GM19043 (cell line): ENCODE measurements around the gene KIF1B.
"Not testable (repeated sequence)": the region's sequence is repeated elsewhere in the genome, so short reads cannot be mapped to it uniquely, and the experiment has no call there.

Source experiments
- ATAC-seq: cut with Tn5 transposase; IDR thresholded peaks from one replicate; pipeline ENCODE4 v1.9.1; 2021; ENCODE audit warnings: low read depth; ENCODE audit not compliant: unreplicated experiment

KIF1B gene

DNA sequence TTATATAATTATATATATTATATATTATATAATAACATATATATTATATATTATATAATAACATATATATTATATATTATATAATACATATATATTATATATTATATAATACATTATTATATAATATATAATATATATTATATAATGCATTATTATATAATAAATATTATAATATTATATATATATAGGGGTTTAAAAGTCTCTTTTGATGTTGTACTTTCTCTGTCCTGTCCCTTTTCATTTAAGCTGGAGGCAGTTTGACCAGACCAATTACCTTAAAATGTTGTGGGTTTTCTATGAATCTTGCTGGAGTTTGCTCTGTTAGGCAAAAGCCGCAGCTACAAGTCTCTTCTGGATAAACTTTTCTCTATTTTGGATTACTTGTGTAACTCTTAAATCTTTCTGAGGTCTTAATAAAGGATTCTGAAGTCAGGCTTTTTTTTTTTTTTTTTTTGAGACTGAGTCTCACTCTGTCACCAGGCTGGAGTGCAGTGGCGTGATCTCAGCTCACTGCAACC lies 22.2 kb upstream of the KIF1B start:
- ATAC-seq = no peak

DNA sequence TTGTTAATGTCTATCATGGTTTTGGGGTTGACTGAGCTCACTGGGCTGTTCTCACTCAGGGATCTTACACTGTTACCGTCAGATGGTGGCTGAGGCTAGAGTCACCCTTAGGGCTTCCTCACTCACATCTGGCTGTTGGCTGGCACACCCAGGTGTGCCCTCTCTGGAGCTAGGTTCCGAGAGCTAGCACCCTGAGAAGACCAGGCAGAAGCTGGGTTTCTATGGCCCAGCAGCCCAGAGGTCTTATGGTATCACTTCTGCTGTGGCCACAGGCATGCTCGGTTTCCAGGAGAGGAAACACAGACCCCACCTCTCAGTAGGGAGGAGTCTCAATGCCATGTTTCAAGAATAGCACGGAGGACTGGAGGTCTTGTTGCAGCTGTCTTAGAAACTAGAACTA lies 20.7 kb upstream of the KIF1B start:
- ATAC-seq = no peak

DNA sequence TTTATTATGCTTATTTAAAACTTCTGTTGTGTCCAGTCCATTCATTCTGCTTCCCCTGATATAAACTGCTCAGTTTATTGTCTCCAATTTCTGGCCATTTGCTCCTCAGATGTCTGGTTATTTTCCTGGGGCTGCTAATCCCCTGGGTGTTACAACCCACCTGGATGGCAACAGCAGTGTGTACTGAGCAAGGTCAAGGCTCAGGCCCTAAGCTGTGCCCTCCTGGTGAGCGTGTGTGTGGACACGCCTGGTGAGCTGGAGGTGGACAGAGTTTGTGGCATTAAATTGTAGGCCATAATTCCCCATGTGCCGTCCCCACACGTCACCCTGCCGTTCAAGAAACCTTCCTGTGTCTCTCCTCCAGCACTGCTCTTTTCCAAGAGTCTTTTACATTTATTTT lies 18.1 kb upstream of the KIF1B start:
- no peak for ATAC-seq

DNA sequence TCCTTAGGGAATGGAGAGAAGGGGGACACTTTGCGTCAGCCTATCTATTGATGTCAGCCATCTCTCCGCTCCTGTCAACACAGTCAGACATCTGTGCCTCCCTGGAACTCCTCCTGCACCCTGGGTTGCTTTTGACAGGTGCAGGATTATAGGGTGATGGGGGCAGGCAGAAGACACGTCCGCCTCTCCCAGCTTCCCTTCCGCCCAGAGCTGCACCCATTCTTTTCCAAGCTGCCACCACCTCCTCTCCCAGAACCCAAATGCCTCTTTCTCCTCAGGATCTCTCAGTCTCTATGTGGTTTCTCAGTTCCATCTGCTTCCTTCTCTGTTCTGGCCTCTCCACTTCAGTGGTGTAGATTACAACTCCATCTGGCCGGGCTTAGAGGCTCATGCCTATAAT lies 17.1 kb upstream of the KIF1B start:
- no peak for ATAC-seq

DNA sequence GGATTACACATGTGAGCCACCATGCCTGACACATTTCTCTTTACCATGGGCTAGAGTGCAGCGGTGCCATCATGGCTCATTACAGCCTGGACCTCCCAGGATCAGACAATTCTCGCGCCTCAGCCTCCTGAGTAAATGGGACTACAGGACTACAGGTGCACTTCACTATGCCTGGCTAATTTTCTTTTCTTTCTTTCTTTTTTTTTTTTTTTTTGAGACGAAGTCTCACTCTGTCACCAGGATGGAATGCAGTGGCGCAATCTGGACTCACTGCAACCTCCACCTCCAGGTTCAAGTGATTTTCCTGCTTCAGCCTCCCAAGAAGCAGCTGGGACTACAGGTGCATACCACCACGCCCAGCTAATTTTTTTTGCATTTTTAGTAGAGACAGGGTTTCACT lies 14.8 kb upstream of the KIF1B start:
- ATAC-seq = no peak

DNA sequence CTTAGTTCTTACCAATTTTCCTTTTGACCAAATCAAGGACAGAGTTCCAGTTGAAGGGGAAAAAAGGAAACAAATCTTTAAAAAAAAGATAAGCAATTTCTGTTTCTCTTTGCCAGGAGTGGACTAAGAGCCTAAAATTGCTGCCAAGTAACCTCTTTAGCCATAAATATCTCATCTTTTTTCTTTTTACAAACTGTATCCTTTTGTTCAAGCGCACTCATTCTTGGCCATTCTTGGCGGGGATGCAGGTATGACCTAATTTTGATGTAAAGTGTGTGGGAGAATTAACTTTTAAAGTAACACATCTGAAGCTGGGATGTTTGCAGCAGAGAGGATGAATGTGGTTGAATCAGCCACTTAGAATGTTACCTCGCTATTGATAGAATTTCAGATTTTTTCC lies 13.4 kb upstream of the KIF1B start:
- ATAC-seq = no peak

DNA sequence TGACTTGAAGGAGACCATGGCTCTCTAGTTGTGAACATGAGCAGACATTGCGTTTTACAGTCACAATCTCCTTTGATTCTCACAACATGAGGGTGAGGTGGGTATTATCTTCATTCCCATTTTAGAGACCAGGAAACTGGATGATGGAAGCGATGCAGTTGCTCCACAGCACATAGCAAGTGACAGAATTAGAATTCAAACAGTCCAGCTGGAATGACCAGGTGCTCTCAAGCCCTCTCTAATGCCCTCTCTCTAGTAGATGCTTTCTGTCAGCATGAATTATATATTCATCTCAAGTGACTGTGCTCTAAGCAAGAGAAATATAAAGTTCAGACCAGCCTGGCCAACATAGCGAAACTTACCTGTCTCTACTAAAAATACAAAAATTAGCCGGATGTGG lies 9.8 kb upstream of the KIF1B start:
- ATAC-seq = no peak

DNA sequence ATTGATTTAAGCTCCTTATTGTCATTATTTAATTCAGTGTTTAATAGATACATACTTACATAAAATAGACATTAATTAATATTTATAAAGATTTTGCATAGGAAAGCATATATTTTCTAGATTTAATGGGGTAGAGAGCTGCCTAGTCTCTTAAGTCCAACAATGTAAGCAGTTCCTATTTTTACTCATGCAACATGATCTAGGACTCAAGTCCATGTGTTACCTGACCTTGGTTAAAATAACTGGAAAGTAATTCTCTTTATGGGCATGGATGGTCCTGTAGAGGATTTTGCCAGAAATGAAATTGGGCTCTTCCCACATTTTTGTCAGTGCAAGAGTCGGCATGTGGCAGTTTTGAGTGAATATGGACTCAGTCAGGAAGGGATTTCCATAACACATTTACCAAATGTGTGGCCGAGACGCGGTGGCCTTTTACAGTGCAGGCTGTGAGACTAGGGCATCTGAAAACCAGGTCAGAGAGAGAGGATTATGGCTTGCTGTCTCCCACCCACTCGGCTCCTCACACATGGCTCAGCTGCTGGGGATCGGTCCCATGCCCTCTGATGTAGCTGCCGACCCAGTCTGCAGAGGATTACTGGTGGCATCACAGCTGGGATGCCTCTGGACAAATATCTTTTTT lies 6.2 kb upstream of the KIF1B start:
- no peak for ATAC-seq

DNA sequence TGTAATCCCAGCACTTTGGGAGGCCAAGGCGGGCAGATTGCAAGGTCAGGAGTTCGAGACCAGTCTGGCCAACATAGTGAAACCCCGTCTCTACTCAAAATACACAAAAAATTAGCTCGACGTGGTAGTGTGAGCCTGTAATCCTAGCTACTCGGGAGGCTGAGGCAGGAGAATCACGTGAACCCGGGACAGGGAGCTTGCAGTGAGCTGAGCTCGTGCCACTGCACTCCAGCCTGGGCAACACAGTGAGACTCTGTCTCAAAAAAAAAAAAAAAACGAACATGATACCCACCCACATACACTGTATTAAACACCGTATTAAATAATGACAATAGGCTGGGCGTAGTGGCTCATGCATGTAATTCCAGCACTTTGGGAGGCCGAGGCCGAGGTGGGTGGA lies 5.2 kb upstream of the KIF1B start:
- ATAC-seq = not testable (repeated sequence)

DNA sequence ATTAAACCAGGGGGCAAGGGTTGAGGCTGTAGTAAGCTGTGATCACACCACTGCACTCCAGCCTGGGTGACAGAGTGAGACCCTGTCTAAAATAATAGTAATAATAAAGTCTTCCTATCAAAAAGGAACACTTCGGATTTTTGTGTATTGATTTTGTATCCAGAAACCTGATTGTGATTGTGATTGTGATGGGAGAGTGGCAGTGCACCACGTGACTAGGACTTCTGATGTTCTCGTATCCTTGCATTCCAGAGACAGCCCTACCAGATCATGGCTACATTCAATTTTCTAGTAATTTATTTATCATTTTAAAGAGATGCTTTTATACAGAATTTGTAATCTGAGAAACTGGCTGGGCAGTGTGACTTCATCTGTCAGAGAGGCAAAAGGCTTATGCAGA lies 2.6 kb upstream of the KIF1B start:
- no peak for ATAC-seq

DNA sequence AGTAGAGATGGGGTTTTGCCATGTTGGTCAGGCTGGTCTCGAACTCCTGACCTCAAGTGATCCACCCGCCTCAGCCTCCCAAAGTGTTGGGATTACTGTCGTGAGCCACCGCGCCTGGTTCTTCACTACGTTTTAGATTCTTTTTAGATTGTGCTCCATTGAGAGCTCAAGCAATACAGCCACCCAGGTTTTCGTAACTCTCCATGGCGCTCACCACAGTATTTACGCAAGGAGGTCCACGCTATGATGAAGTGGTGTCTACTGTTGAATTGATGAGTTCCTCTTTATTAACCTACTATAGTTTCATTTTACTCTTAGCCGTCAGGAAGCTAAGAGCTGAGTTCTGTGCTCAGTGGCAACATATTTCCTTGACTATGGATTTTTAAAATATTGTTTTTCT lies 1.8 kb upstream of the KIF1B start:
- no peak for ATAC-seq

DNA sequence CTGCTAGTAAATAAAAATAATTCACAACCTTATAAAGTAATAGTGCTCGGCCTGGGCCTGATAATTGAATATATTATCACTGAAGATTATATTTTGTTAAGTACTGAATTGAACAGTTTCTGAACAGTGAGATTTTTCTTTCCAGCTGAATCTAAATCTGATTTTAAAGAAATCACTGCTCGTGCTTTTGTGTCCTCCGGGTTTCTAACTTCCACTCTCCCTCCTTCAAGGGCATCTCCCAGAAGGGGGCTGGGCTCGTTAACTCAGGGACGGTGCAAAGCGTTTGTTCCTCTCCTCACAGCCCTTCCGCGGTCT lies 823 bp upstream of the KIF1B start:
- ATAC-seq = no peak

DNA sequence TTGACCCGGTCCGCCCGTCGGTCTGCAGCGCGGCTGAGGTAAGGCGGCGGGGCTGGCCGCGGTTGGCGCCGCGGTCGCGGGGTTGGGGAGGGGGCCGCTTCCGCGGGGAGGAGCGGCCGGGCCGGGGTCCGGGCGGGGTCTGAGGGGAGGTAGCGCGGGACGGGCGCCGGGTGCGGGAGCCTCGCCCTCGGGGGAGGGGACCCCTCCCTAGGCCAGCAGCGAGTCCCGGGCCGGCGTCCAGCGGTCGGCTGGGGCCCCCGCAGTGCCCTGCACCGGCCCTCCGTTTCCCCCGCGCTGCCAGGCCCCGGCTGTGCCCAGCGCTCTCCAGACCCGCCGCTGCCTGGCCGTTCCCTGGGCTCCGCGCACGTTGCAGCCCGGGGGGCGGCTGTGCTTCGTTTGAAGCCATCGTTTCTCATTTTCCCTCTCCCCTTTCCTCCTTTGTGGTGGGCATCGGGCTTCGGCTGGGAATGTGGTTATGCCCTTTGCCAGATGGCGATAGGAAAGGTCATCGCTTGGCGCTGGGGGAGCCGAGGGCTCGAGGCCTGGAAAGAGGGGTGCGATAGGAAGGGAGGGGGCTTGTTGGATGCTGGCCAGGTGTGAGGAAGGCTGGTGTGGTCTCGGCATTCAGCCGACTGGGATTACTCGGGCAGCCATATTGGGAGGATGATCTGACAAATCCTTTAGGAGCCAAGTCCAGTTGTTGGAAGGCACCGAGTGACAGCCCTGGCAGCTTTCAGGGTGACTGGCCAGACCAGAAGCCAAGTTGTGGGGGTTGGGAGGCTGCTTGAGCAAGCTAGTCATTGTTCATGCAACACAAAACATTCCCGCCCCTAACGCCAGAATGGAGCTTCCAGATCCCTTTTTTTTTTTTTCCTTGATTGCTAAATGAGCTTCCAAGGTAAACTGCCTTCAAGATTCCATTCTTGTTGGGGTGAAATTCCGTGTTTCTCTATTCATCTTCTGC lies 753 bp downstream of the KIF1B start:
- no peak for ATAC-seq

DNA sequence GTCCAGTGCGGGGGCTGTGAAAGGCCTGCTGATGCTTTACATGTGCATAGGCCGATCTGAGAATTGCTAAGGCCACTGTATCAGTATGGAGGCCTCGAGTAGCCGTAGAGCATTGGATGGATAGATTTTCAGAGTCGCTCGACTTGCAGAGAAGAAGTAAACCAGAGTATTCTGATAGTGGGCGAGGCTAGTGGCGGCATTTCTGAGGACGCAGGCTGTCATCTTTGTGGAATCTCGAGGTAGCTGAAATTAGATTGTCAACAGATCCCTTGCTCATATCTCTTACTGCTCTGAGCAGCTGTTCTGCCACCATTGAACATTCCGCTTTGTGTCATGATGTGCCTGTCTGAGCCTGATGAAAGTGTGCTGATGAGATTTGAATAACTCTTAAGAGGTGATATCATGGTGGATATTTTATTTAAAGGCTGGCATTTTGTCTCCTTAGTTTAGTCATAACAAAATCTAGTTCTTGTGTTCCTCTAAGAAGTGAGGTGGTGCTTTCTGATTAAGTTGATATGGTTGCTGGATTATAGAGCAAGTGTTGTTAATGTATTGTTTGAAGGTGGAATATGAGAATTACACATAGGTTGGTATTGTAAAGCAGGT lies 1.5 kb downstream of the KIF1B start:
- no peak for ATAC-seq

DNA sequence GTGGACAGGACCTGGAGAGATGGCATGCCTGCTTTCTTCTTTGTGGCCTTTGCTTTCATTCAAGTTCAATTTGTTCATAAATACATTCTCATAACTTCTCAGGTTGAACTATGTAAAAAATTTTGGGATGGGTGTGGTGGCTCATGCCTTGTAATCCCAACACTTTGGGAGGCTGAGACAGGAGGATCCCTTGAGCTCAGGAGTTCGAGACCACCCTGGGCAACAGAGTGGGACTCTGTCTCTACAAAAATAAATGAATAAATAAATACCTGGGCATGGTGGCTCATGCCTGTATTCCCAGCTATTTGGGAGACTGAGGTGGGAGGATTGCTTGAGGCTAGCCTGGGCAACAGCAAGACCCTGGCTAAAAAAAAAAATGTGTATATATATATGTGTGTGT lies 2.1 kb downstream of the KIF1B start:
- ATAC-seq = no peak

DNA sequence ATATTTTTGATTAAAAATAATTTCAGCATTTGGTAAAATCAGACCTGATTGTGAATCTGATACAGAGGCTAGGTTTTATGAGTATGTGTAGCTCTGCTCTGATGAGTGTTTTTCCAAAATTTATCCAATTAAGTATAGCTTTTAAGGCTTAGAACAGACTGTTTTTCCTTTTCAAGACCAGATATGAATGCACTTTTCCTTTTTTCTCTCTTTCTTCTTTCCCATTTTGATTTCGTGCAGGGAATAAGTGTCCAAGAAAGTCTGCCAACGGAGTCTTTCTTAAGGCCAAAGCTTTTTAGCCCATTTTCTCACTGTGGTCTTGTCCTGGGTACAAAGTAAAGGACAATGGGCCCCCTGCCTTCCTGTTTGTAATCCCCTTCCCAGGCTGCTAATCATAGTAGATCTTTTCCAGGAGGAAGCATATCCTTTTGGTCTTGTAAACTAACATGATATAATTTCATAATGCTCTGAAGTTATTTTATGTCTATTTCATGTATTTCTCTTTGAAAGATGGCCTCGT lies 2.9 kb downstream of the KIF1B start:
- no peak for ATAC-seq

DNA sequence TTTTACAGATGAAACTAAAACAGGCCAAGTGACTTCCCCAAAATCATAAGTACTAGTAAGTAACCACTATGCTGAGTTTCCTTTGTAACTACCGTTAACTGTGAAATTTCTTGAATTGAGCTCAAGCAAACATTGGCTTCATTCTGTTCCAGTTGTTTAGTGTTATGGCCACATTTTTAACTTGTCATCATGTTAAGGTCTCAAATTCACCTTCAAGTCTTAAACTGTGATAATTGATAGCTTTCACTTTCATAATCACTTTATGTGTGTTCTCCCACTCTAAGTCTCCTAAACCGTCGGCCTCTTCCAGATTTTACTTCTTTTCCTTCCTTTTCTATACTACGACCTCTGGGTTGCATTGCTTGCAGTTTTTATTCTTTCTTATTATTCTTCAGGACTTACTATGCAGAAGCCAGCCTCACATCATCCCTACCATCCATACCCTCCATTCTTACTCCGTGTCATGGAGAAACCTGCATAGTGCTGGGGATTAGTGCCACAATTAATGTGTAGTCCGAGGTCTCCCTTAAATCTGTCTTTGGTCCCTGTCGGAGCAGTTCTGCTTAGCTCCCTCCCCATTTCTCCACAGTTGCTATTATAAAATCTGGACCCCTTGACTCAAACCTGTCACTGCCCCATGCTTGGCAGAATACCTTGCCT lies 5.8 kb downstream of the KIF1B start:
- ATAC-seq = no peak

DNA sequence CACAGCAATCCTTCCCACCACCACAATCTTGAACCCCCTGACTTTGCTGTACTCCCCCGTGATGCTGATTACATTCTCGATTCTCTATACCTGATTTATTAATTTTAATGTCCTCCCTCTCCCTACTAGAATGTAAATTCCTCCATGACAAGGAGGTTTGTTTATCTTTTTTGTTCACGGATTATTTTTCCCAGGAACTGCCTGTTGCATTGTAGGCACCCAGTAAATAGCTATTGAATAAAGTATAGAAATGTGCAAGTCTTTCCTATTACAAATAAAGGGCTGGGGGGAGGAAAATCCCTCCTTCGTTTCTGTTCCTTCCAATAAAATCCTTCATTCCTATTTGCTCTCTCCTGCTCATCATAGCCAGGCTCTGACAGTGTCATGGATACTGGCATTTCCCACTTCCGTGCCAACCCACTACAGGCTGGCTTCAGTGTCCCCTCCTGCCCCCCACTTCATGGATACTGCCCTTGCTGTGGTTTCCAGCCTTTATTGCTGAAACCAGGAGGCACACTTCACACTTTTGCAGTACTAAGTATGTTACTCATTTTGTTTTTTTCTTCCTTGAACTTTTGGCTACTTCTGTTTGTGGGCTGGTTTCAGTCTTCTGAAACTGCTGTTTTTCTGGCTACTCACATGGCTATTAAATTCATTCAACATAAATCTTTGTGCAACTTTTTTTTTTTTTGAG lies 7.5 kb downstream of the KIF1B start:
- ATAC-seq = no peak

DNA sequence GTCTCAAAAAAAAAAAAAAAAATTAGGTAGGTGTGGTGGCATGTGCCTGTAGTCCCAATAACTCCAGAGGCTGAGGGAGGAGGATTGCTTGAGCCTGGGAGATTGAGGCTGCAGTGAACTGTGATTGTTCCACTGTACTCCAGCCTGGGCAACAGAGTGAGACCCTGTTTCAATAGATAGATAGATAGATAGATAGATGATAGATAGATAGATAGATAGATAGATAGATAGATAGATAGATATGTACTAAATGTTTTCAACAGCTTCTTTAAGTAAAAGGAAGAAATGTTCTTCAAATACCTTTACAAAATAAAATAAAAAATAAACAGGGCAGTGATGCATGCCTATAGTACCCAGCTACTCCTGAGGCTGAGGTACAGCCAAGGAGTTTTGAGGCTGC lies 9.8 kb downstream of the KIF1B start:
- ATAC-seq = no peak

DNA sequence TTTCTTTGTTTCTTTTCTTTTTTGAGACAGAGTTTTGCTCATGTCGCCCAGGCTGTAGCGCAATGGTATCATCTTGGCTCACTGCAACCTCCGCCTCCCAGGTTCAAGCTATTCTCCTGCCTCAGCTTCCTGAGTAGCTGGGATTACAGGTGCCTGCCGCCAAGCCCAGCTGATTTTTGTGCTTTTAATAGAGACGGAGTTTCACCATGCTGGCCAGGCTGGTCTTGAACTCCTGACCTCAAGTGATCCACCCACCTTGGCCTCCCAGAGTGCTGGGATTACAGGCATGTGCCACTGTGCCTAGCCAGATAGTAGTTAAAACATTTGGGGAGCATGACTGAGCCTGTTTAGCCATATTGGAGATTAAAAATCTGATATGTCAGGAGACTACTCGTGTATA lies 10.3 kb downstream of the KIF1B start:
- not testable (repeated sequence) for ATAC-seq
